ENCODE data around the gene SMIM8. TPM values are rescaled to one million over a fixed set of nuclear protein-coding genes. Genes with fewer than 3 reads are reported as not detected.
"Not testable (repeated sequence)": the region's sequence is repeated elsewhere in the genome, so short reads cannot be mapped to it uniquely, and the experiment has no call there.

Gene SMIM8, protein sequence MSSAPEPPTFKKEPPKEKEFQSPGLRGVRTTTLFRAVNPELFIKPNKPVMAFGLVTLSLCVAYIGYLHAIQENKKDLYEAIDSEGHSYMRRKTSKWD
- polyA plus RNA-seq (2013, experiment 1 of 2; ENCODE audit: insufficient read length) = 6.1 TPM
- polyA plus RNA-seq (2013, experiment 2 of 2; ENCODE audit: insufficient read length) = 7.4 TPM

DNA sequence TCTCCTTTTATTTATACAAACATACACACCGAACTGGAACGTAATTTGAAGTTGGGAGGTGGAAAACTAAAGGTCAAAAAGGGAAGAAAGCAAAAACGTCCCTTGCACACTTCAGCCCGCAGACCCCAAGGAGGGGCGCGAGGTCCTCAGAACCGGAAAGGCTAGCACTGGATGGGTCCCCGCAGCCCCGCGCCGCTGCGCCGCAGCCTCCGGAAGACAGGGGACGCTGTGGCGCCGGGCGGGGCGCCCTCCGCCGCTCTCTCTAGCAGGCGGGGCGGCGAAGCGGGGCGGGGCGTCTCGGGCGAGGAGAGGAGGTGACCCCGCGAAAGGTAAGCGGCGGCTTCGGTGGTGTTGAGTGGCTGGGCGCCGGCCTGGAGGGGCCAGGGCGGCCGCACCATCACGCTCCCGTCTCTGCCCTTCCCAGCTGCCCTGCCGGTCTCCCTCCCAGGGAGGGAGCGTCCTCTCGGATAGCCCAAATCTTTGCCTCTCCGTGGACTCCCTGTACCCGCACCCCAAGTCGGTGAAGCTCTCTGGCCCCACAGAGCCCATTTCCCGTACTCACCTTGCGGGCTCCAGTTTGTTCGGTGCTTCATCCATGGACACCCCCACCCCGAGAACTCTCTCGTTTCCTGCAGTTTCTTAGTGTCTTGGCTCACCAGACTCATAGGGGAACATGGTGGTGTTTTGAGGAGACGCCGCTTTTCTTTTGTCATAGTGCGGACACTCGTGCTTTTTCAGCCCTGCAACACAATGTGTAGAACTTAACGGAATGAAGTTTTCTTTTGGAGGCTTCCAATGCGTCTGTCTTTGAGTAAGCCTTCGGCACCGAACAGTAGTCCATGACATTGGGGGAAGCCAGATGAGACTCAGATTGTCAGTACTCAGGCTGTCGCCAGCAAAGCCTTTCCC is at the start of gene SMIM8:
TSS of gene SMIM8 (plus strand) at position 285 of the 909 bp plus-strand sequence. CDS start 14,444 bp downstream, outside the sequence.
- peak; percentile 72 for DNase-seq

DNA sequence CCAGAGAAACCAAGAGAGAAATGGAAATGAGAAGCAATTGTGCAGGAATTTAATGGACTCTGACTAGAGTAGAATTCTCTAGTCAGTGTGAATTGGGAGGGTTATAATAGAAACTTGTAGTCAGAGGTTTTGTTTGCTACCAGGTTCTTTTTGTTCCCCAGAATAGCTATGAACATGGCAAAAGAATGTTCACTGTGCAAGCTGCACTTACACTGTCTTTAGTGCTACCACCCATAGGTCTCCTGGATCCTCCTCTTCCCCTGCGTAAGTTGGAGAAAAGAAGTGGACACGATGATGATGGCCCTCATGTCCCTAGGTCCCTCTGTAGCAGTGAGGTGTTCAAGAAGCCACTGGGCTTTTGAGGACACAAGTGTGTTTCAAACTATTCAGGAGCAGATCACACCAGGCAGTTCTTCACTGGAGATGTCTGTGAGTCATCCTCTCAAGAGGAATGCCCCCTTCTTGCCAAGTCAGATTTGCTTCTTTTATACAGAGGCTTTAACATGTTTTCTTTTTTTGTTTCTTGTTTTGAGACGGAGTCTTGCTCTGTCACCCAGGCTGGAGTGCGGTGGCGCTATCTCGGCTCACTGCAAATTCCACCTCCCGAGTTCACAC is 47.6 kb upstream of the SMIM8 start:
- peak; percentile 70 for DNase-seq

DNA sequence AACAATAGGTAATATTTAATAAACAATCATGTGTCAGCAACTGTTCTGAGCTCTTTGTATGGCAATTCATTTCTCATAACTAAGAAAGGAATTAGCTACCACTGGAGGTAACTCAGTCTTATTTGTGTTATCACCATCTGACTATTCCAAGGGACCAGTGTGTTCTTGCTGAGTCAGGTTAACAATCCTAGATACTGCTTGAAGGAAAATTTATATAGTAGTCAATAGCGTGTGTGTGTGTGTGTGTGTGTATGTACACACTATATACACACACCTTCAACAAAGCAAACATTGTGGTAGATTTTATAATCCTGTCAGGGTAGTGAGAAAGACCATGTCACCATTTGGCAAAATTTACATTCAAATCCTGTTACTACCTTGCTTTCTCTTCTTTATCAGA is 45.8 kb upstream of the SMIM8 start:
- DNase-seq = no peak

DNA sequence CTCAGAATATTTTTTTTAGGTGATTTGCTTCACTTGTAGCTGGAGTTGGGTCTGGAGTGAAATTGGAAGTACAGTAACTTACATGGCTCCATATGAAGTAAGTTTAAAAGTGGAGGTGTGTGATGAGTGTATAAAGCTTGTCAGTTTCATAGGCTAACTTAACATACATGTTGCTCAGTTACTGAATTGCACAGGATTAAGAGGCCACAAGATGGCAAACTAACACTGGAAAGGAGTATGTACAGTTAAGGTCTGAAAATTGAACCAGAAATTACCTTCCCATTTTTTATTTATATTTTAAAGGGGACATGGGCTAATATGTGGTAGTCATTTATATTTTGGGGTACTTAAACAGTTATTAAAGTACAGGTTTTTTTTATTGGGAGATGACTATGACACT is 45.3 kb upstream of the SMIM8 start:
- DNase-seq = no peak

DNA sequence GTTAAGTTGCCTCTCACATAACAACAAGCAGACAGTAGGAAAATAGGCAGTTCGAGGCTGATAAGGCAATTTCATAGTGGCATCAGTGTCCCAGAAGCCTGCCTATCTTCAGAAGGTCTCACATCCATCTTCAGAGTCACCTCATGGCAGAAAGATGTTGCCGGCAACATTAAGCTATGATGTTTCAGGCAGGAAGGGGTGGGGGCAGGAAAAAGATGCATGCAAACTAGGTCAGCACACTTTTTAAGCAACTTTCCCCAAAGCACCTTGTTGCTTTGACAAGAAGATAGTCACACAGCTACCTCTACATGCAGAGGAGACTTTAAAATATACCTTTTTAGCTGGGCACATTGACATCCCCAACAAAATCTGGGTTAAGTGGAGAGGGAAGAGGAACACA is 43.2 kb upstream of the SMIM8 start:
- no peak for DNase-seq

DNA sequence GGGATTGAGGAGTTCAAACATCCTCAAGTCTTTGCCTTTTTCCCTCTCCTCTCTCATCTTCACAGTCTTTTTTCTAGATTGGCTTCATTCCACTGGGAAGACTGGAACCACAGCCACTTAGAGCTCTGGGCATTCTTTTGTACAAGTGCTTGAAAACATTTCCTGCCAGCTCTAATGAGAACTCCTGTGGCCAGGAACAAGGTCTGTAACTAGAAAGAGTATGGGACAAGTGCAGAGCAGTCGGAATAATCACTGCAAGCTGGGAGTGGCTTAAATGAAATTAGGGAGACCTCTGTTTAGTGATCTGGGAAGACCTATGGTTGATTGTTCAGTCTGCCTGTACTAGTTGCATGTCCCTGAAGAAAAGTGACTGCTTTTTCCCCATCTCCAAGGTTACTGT is 41.0 kb upstream of the SMIM8 start:
- DNase-seq = no peak

DNA sequence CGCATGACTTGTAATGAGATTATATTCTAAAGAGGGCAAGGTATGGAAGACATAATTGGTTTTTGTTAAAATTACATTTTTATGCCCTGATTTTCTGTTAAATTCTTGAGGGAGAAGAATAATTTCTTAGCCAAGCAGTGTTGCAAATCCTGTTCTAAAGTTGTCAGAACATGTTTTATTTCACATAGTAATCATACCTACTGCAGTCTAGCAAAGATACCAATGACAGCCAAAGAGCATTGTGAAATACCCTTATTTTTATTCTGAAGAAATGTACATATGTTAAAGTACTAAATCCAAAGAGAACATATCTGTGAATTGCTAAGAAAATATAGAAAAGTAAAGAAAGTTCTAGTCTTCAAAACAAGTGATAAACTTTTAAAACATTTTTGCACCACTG is 39.6 kb upstream of the SMIM8 start:
- DNase-seq = no peak

DNA sequence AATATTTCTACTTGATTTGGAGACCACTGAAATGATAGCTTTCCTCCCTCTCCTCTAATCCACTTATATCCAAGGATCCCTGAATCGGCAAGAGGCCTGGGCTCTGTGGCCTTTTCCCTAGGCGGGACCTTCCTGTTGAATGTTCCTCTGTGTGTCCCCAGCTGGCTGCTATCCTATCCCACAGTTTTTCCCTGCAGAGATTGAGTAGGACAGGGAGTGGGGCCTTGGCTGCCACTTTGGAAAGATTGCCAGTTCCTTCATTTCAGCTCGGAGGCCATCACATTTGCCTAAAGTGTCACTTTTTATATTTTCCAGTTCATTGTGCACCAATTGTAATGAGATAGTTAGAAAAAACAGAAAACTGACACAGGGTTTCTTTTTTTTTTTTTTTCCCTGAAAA is 38.9 kb upstream of the SMIM8 start:
- DNase-seq = no peak

DNA sequence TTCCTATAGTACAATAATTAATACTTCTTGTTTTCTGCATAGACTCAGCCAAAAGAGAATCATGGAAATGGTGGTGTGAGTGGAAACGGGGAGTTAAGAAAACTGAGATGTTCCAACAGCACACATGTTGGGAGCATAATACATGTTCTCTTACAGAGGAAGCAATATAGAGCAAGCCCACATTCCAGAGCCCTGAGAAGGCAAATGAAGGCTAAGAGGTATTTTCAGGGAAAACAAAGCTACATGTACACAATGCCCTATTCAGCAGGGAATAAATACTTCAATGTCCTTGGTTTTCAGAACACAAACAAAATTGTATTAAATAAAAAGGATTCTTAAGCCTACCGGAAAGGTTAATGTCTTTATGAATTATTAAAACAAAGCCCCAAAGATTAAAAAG is 35.1 kb upstream of the SMIM8 start:
- DNase-seq = no peak

DNA sequence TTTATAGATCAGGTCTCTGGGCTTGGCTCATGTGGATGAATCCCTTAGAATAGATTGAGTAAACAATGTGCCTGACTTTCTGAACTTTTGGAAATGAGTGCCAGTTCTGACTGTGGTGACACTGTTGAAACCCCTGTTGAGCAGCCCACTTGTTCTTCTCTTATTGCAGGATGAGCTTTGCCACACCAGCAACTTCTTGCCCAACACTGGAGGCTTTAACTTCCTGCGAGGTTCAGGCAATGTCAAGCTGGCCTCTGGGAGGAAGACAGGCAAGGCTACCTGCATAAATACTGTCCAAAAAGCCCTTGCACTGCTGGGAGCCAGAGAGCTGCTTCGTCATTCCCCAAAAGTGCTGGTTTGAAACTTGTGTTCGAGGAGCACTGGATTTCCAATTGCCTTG is 32.8 kb upstream of the SMIM8 start:
- DNase-seq = no peak

DNA sequence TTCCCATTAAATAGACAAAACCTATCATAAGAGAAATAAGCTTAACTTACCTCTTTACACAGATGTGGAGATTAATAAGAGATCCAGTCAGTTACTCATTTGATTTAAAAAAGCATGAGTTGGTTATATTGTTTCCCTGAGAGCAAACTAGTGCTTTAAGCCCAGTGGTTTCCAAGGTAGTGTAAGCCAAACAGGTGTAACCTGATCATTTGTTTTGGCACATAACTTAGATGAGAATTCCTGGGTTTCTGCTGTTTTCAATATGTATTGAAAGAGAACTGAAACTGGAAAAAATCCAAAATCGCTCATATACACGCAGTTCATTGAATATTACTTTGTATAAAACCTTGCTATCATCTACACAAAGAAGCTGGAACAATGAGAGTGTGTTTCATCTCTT is 30.5 kb upstream of the SMIM8 start:
- no peak for DNase-seq

DNA sequence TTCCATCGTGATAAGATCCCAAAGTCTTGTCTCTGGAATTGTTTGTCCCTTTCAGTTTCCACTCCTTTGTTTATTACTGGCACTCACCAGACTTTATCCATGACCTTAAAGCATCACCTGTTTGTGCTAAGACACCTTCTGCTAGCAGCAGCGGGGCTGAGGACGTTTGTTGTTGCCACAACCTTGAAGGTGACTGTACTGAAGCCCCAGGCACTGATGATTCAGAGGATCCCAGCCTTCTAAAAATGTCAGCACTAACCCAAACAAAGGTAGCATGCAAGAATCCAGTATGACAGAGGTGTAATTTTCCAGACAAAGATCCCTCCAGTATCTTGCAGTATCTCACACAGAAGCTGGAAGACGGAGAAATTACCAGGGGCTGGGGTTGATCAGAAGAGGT is 28.9 kb upstream of the SMIM8 start:
- DNase-seq = no peak

DNA sequence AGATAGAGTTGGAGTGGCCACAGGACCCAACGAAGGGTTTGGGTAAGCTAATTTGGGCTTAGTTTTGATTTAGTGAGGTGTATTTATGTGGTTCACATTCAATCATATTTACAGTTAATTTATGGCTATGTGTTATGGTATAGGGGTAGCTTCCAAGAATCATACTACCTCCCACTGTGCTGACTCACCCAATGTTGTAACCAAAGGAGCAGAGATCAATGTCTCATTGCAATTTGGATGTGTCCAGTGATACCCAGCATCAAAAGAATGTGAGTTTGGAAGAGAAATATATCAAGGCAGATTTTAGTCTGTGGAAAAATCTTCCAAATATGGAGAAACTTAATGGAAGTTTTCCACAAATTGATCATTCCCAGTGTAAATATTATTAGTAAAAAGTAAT is 25.3 kb upstream of the SMIM8 start:
- peak; percentile 52 for DNase-seq

DNA sequence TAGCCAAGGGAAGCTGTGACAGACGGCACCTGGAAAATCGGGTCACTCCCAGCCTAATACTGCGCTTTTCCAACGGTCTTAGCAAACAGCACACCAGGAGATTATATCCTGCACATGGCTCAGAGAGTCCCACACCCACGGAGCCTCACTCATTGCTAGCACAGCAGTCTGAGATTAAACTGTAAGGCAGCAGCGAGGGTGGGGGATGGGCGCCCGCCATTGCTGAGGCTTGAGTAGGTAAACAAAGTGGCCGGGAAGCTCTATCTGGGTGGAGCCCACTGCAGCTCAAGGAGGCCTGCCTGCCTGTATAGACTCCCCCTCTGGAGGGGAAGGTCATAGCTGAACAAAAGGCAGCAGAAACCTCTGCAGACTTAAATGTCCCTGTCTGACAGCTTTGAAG is 21.1 kb upstream of the SMIM8 start:
- not testable (repeated sequence) for DNase-seq

DNA sequence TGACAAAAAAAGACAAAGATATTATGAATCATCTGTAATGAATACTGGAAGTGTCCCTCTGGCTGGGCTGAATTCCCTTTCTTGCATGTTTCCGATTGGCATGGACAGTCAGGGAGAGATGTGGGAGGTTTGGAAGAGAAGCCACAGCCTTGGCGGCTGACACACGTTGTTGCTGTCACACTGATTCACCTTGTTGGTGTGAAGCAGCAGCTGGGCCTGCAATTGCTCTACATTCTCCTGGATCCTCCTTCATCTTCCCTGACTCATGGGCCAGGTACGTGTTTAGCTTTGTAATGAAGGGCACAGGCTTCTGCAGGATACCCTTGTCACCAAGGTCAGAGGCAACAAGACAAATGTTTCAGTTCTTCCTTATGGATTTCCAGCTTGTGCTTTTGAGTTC is 13.4 kb upstream of the SMIM8 start:
- no peak for DNase-seq

DNA sequence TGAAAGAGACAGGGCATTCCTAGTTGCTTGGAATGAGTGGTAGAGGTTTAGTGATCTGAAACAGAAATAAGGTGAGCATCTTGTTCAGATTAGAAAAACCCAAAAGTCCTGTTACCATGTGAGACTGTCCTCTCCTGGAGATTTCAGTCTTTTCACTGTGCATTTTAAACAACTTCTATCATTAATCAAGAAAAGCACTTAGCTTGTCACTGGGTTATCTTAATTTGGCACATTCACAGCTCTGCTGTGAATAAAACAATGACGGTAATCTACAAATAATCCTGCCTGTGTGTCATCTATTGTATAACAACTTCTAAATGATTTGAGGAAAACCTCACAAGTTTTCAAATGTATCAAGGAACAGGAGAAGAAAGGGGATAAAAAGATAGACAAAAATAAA is 9.5 kb upstream of the SMIM8 start:
- DNase-seq = no peak

DNA sequence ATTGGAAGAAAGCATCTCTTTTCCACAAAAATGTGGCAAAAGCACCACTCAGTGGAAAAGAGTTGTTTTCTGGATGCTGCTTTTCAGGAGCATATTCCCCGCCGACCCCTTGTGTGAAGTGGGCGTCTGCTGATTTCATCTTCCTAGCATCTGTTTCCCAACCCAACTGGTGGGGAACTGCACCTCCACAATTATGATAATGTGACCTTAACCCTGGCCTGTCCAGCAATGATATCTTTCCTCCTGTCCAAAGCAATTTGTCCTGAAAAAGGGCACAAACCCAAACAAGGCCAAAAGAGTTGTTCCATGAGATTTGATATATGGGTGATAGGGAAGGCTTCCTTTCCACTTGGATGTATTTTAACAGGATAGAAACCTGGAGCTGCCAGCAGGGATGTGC is 7.3 kb upstream of the SMIM8 start:
- DNase-seq = no peak

DNA sequence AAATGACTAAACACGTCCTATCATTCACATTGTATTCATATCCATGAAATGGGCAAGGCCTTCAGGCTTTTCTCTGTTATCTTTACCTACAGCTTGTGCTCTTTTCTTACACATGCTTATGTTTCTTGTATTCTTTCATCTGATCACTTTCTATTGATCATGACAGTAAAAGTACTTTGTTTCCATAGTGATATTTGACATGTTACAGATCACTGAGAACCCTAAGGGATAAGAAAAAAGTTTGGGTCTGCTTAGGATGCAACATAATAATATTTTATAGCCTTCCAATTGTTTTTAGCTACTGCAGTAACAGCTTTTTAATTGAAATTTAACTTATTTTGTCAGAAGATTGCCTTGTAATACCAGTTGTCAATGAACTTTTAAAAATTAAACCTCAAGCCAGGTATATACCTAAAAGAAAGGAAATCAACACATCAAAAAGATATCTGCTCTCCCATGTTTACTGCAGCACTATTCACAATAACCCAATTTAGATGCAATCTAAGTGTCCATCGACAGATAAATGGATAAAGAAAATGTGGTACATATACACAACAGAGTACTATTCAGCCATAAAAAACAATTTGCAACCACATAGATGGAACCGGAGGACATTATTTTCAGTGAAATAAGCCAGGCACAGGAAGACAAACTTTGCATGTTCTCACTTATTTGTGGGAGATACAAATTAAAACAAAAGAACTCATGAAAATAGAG is 3.0 kb upstream of the SMIM8 start:
- DNase-seq = no peak

DNA sequence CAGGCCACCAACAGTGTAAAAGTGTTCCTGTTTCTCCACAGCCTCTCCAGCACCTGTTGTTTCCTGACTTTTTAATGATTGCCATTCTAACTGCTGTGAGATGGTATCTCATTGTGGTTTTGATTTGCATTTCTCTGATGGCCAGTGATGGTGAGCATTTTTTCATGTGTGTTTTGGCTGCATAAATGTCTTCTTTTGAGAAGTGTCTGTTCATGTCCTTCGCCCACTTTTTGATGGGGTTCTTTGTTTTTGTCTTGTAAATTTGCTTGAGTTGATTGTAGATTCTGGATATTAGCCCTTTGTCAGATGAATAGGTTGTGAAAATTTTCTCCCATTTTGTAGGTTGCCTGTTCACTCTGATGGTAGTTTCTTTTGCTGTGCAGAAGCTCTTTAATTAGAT is 1.5 kb downstream of the SMIM8 start:
- DNase-seq = not testable (repeated sequence)

DNA sequence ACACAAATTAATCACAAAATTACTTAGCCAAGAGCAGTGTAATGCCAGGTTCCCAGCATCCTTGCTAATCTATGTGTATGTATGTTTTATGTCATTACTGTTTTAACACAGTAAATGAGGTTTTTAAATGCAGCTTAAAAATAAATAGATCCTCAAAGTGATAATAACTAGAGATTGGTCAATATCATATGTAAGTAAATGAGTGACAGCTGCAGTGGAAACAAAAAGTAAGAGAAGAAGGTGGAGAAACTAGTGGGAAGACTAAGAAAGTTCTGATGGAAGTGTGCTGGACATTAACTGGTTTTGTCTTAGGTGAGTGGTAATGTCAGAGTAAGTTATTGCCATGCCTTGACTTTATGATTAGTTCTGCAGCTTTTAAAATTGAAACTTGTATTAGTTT is 8.6 kb downstream of the SMIM8 start:
- no peak for DNase-seq

DNA sequence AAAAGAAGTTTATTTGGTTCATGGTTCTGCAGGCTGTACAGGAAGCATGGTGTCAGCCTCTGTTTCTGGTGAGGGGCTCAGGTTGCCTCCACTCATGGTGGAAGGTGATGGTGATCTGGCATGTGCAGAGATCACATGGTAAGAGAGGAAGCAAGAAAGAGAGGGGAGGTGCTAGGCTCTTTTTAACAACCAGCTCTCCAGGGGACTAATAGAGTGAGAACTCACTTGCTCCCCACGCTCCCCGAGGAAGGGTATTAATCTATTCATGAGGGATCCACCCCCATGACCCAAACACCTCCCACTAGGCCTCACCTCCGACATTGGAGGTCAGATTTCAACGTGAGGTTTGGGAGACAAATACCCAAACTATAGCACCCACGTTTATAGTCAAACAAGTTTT is 10.6 kb downstream of the SMIM8 start:
- DNase-seq = no peak

DNA sequence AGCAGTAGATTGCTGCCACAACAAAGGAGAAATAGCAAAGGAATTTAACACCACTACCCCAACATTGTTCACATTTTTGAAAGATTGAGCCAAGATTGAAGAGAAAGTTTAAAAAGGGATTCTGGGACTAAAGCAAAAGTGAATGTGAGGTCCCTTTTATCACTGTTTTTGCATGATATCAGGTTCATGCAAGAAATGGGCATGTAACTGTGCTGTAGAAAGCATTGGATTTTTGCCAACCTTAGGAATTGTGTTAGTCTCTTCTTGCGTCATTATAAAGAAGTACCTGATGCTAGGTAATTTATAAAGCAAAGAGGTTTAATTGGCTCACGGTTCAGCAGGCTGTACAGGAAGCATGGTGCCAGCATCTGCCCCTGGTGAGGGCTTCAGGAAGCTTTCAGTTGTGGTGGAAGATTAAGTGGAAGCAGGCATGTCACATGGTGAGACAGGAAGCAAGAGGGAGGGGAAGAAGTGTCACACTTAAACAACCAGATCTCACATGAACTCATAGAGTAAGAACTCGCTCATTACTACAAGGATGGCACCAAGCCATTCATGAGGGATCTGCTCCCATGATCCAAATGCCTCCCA is 11.3 kb downstream of the SMIM8 start:
- peak; percentile 27 for DNase-seq

DNA sequence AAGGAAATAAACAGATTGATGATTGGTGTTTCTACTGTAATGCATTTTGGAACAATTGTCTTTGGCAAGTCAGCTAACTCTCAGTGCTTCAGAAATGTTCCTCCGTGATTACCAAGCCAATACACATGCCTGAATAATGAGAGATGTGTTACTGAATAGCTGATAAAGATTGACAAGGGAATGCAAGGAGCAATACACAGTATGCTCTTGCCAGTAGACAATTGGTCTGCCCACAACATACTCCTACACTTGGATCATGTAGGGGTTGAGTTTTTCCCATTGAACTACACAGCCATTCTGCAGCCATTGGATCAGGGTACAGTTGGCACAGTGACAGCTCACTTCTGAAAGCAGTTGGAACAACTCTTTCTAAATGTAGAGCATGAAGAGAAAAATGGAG is 12.3 kb downstream of the SMIM8 start:
- DNase-seq = peak; percentile 3
